Neural progenitor cell (in vitro differentiated cells): ENCODE measurements around the gene STAT4.

ENCODE experiments used
- CTCF ChIP-seq: fragments of 200-600 bp; sonication (generic); IDR thresholded peaks from 2 replicates; pipeline ENCODE4 v1.5.1; 2017; ENCODE audit warnings: antibody characterized with exemption, mild to moderate bottlenecking
- EZH2 ChIP-seq: fragments of 200-600 bp; sonication (generic); IDR thresholded peaks from 2 replicates; pipeline ENCODE4 v1.6.1; 2017; ENCODE audit warnings: antibody characterized with exemption, mild to moderate bottlenecking, moderate library complexity

GRCh38 chr2:191063584-191063983 lies 87.2 kb downstream of the STAT4 start:
- TF ChIP-seq EZH2 (no peak), CTCF (no peak)
